Stimulated activated CD8-positive, alpha-beta memory T cell treated with anti-CD3 and anti-CD28 coated beads, Interleukin-15, amount 100 ng/mL, for 24 hours (primary cell): ENCODE measurements around the gene EBNA1BP2.
"Not testable (repeated sequence)": the region's sequence is repeated elsewhere in the genome, so short reads cannot be mapped to it uniquely, and the experiment has no call there.

ENCODE experiments used
- DNase-seq: peaks from one replicate; pipeline ENCODE4 v3.0.0-alpha.2; 2020; ENCODE audit warnings: low read depth

EBNA1BP2 gene

DNA sequence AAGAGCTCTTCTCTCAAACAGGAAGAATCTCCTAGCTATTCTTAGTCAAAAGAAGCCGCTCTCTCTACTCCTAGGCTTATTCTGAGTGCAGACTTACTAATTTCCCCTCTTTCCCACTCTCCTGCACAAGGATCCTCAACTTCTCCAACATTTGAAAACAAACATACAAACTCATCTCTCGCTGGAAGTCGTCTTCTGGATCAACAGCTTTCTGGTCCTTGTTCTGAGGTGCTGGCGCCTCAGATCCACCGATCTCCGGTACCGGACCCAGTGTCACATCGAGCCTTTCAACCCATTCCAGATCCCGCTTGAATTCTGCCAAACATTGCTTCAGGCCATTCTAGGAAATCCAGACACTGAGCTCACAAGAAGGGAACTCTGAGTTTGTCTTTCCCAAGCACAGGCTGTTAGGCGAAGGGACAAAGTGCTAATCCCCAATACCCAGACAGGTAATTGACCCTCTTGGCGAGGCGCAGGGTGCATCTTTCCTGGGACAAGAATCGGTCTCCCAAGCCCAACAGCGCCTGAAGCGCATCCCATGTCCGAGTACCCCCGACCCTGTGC is 696 bp downstream of the EBNA1BP2 start:
- no peak for DNase-seq

DNA sequence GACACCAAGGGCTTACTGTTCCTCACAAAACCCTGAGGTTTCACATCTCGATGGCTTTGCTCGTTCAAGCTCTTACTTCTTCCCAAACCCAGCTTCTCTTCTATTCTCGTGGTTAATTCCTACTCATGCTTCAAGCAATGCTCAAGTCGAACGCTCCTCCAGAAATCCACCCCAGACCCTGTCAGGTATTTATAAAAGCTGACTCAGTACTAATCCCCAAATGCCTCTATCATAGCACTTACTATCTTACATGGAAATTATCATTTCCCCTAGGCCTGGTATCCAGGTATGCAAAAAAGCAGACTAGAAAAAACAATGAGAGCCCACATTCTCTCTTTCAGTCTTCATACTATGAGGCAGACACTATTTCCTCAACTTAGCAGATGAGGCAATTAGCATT is 6.3 kb downstream of the EBNA1BP2 start:
- no peak for DNase-seq

DNA sequence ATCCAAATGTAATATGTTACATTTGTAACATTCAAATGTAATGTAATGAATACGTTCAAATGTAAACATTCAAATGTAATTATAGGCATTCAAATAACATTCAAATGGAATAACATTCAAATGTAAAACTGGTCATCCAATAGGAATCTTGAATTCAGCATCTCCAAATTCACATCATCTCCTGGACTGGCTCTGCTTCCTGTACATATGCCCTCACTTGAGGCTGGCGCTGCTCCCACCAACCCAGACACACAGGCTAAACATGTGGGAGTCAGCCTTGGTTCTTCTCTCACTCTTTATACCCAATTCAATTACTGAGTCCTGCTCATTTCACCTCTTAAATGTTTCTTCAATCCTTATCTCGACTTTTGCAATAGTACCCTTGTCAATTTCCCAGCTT is 6.9 kb downstream of the EBNA1BP2 start:
- no peak for DNase-seq

DNA sequence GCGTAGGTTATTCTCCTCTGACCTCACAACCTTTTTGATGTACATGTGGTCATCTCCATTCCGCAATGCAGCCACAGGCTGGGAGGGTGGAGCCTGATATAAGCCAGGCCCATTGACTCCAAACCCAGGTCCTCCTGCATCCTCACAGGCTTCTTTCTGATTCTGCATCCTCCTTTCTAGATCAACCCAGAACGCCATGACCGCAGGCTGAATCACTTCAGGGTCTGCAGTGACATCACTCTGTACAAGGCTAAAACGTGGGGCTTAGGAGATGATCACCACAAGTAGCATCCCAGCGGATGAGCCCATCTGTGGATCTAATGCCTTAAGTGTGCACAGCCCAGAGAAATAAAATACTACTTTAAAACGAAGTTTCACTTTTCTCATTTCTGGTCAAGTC is 16.1 kb downstream of the EBNA1BP2 start:
- no peak for DNase-seq

DNA sequence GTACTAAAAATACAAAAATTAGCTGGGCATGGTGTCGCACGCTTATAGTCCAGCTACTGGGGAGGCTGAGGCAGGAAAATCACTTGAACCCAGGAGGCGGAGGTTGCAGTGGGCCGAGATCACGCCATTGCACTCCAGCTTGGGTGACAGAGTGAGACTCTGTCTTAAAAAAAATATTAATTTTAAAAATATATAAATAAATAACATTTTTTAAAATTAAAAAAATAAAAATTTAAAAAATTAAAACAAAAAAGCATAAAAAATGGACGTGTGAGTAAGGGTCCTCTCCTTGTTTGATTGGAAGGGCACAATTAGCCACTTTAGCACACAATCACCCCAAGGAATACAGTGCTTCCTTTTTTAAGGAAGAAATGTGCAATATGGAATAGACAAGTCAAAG is 18.6 kb downstream of the EBNA1BP2 start:
- DNase-seq = no peak

DNA sequence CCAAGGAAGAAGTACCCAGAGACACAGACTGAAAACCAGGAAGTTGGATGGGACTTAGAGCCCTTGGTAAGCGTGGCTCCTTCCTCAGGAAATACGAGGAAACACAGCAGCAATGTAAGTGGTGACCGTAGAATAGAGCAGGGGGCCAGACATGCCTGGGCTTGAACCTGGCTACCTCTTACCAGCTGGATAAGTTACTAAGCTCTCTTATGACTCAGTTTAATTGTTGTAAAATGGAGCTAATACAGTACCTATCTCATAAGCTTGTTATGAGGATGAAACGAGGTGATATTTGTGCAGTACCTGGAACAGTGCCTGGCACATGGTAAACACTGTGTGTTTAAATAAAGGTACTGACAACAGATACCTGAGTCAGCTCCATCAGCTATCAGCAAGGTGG is 19.2 kb downstream of the EBNA1BP2 start:
- DNase-seq = no peak

DNA sequence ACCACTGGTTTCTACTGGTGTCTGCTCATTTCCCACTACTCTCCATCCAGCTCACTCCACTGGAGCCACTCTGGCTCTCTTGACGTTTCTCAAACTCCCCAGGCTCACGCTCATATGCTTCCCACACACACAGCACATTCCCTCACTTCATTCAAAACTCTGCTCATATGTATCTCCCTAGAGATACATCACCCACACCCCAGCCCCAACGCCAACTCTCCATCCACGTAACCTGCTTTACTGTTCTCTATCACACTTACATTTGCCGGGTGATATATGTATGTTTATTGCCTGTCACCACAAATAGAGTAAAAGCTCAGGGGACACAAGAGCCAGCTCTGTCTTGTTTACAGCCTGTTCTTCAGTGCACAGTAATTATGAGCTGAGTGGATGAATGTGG is 22.2 kb downstream of the EBNA1BP2 start:
- DNase-seq = no peak

DNA sequence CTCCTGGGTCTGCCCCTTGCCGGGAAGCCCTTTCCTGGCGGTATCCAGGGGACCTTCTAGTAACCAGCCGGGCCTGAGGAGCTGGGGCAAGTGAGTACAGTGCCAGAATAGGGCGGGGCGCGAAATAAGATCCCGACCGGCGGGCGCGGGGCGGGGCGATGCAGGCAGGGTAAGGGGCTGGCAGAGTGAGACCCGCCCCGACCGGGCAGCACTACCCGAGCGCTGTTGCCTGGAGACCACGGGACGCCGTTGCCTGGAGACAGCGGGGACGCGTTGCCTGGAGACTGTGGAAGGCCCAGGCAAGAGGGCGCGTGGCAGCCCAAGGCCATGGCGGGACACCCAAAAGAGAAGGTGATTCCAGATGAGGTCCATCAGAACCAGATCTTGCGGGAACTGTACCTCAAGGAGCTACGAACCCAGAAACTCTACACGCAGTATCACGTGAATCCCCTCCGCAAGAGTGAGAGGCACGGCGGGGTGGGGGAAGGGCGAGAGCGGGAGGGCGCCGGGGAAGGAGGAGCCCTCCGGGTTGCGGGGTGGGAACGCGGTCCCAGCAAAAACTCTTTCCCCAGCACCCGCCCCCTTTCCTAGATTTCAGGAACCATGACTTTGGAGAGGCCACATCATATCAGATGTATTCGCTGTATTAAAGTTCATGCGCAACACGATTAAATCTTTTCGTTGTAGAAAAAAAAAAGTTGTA is 24.3 kb downstream of the EBNA1BP2 start:
- DNase-seq = no peak

DNA sequence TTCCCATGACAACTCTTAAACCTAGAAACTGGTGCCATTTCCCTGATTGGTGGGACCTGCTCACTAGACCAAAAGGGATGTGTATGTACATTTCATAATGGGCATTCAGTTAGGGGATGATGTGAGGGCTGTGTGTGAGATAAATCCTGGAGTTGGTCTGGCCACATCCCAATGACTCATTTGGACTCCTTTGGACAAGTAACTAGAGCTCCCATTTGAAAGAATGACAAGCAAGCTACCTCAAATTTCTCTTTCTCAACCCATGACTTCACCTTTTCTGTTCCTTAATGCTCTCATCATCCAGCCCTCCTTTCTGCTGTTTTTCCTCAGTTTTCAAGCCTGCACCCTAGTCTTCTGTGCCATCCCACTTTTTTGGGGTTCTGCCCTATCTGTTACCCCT is 27.9 kb downstream of the EBNA1BP2 start:
- DNase-seq = no peak

DNA sequence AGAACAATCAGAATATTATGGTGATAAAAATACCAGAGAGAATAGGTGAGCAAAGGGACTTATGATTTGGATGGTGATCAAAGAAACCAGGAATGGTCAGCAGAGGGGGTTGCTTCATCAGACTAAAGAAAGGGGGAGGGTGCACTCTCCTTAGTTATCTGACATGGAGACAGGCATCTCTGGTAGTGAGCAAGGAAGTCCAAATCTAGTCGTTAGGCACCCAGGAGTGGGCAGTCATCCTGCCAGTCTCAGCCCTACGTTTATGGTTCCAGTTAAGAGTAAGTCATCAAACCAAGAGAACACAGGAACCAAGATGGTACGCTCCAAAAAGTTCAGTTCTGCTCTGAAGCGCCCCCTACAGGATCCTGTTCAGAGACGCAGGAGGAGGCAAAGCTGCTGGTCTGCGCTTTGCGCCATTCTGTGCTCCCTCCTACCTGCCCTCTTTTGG is 28.6 kb downstream of the EBNA1BP2 start:
- DNase-seq = no peak

DNA sequence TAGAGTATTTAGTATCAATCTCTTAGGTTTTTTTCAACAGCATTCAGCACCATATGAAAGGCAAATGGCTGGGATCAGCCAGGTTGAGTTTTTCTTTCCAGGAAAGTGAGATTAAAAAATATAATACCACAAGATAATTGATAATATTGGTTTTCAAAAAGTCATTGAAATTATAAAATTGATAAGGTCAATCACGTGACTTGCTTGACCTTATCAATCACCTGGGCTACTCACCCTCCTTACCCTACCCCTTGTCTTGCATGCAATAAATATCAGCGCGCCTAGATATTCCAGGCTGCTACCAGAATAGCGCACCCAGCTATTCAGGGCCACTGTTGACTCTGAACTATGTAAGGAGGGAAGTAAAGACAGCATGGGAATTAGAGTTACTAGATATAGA is 31.5 kb downstream of the EBNA1BP2 start:
- DNase-seq = no peak

DNA sequence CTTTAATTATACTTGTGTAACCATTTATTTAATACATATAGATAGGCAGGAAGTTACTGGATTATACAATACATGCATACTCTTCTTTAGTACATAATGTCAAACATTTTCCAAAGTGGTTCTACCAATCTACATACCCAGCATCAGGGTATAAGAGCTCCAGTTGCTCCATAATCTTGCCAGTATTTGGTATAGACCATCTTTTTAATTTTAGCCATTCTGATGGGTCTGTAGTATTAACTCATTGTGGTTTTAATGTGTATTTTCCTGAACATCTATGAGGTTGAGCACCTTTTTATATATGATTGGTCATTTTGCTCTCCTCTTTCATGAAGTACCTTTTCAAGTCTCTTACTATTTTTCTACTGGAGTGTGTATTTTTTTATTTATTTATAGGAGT is 32.1 kb downstream of the EBNA1BP2 start:
- no peak for DNase-seq

DNA sequence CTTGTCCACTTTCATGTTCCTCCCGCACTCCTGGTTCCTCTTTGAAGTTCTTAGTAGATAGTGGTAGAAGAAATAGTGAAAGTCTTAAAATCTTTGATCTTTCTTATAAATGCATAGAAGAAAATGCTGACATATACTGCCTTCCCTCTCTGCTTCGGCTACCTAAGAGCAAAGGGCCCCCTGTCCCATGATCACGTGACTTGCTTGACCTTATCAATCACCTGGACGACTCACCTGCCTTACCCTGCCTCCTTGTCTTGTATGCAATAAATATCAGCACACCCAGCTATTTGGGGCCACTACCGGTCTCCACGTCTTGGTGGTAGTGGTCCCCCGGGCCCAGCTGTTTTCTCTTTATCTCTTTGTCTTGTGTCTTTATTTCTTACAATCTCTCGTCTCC is 32.8 kb downstream of the EBNA1BP2 start:
- not testable (repeated sequence) for DNase-seq

DNA sequence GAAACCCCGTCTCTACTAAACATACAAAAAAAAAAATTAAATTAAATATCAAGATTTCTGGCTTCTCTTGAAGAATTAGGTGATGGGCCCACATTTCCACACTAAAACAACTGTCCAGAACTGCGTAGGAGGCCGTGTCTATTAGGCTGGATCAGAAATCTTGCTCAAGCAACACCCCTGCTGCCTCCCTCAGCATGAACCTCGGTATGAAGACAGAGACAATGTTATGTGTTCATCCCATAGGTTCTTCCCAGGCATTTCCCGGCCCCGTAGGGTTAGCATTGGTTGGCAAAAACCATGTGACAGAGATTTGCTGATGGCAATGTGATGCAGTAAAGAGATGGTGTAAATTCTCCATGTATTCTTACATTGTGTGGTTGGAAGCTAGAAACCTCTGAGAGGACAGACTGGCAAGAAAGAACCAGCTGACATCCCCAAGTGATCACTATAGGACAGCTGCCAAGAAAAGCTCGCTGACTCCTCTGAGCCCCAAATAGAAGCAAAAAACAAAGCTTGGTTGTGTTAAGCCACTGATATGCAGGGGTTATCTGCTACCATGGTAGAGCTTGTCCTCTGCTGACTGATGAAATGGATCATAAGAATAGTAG is 34.5 kb downstream of the EBNA1BP2 start:
- no peak for DNase-seq

DNA sequence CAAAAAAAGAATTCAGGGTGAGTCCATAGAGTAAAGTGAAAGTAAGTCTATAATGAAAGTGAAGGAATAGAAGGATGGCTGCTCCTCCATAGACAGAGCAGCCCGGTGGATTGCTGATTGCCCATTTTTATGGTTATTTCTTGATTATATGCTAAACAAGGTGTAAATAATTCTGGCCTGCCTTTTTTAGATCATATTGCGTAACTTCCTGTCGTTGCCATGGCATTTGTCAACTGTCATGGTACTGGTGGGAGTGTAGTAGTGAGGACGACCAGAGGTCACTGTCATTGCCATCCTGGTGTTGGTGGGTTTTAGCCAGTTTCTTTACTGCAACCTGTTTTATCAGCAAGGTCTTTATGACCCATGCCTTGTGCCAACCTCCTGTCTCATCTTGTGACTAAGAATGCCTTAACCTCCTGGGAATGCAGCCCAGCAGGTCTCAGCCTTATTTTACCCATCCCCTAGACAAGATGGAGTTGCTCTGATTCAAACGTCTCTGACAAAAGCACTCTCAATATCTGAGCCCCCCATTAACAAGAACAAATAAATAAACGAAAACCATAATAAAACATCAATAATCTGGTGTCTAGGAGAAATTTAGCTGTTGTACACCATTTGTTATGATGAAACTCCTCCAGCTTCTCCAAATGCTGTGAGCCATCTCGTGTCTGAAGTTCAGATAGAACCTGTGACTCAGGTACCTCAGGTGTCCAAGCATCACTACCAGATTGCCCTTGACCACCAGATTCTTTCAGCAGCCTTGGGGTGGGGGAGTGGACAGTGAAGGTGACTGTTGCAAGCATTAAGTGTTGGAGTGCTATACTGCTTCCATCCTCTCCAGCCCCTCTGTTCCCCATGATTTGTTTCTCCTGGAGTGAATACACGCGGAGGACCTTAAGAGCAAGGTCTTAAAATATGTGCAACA is 36.0 kb downstream of the EBNA1BP2 start:
- DNase-seq = no peak

DNA sequence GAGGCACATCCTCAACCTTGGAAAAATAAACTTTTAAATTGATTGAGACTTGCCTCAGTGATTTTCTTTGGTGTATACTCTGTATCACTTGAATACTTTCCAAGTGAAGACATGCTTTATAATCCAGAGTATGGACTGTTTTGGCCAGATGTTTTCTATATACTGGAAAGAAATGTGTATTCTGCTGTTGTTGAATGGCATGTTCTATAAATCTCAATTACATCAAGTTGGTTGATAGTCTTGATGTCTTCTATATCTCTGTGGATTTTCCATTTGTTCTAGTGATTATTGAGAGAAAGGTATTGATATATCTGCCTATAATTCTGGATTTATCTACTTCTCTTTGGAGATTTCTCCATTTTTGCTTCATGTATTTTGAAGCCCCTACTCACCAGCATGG is 37.5 kb downstream of the EBNA1BP2 start:
- DNase-seq = no peak

DNA sequence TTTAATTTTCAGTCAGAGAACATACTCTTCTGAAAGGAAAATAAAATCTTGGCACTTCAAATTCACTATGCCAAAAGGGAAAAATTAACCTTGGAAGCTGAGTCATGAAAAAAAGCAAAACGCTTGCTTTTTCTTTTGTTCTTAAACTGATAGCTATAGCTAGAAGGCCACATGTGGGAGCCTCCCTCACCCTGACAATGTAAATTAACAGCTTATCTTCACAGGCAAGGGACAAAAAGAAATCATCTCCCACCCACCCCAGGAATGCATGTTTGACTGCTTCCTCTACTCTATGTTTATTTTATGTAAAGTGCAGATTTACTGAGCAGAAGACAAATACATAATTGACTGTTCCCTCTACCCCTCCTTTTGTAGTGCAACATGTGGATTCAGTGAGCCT is 38.0 kb downstream of the EBNA1BP2 start:
- no peak for DNase-seq

DNA sequence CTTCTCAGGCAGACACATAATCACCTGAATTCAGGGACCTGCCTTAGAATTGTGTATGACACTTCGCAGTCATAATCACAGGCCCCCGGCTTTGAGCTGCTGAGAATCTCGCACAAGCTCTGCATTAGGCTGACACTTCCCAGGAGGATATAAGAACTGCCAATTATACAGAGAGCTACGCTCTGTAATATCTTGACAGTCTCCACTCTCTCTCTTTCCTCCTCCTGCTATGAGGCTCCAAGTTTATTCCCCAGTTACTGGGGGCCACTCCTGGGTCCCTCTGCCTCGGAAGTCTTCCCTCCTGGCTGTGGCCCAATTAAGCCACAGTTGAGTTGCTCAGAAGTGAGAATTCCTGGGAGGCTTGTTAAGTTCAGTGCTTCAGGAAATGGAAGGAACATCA is 42.7 kb downstream of the EBNA1BP2 start:
- no peak for DNase-seq

DNA sequence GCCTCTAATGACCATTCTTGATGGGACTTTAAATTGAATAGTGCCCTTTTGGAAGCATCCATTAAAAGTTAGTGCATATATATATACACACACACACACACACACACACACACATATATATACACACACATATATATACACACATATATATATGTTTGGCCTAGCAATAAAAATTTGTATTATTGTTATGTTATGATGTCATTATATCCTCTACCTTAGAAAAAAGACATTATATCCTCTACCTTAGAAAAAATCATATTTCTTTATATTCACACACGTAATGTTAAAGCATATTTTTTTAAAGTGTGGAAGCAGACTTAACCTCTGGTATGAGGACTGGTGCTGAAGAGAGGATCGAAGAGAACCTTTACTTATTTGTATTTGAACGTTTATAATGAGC is 43.3 kb downstream of the EBNA1BP2 start:
- DNase-seq = no peak

DNA sequence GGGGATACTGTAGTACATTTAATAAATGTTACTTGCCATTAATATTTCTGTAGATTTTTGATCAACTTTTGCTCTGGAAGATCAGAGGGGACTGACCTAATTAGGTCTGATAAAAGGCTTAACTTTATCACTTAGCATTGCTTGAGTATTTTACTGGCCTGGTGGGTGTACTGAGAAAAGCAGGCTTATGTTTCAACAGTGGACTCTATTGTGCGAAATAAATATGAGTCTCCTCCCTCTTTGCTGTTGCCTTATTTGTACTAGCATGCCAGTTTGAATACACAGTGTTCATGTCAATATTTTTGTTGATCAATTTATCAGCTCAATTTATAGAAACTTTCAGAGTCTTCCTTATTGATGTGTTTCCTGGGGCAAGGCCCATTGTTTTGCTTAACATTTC is 49.1 kb downstream of the EBNA1BP2 start:
- DNase-seq = no peak

DNA sequence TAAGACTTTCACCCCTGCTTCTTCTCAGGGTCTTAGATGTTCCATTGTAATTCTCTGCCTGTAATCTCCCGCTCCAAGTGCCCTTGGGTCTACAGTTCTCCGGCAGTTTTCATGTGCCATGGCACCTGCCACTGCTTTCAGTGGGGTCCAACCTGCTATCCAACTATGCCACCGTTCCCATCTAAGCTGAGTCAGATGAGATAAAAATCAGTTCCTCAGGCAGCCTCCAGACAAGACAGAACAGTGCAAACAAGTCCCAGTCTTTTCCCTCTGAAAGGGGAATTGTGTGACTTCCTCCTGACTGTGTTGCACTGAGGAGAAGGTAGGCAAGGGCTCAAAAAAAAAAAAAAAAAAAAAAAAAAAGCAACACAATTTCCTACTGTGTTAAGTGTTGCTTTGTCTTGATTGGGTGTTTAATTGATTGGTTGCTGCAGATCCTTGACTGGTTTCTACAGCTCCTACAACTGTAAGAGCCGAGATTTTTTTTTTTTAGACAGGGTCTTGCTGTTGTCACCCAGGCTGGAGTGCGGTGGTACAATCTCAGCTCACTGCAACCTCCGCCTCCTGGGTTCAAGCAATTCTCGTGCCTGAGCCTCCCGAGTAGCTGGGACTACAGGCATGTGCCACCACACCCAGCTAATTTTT is 50.7 kb downstream of the EBNA1BP2 start:
- no peak for DNase-seq

DNA sequence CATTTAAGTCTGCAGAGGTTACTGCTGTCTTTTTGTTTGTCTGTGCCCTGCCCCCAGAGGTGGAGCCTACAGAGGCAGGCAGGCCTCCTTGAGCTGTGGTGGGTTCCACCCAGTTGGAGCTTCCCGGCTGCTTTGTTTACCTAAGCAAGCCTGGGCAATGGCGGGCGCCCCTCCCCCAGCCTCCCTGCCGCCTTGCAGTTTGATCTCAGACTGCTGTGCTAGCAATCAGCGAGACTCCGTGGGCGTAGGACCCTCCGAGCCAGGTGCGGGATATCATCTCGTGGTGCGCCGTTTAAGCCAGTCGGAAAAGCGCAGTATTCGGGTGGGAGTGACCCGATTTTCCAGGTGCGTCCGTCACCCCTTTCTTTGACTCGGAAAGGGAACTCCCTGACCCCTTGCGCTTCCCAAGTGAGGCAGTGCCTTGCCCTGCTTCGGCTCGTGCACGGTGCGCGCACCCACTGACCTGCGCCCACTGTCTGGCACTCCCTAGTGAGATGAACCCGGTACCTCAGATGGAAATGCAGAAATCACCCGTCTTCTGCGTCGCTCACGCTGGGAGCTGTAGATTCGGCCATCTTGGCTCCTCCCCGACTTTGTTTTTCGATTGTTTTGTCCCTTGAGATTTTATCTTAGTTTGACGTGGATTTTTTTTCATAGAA is 52.0 kb downstream of the EBNA1BP2 start:
- not testable (repeated sequence) for DNase-seq
